Cardiac fibroblast (primary cell): ENCODE data around the gene TWIST2.

Source experiments
- DNase-seq, 2 donors: peaks; one replicate each; pipeline versions ENCODE4 v3.0.0 to v3.0.0-alpha.2; 2010; ENCODE audit warnings: low read depth in 2 of 2
- H3K4me3 ChIP-seq, 2 donors: replicated peaks in 1 of 2; 1 replicate in 1 of 2; 2 replicates in 1 of 2; pipeline ENCODE4 v1.5.1; 2011; ENCODE audit warnings: low read depth in 2 of 2, low read length in 2 of 2, mild to moderate bottlenecking in 2 of 2, moderate library complexity in 1 of 2
- CTCF ChIP-seq: IDR thresholded peaks from one replicate; pipeline ENCODE4 v1.5.1; 2011; ENCODE audit warnings: low read depth, mild to moderate bottlenecking, low read length, inconsistent platforms

TWIST2 gene

GRCh38 chr2:238887616-238888015 lies 39.7 kb downstream of the TWIST2 start:
- no peak overlapping the region for H3K4me3 ChIP-seq
- no peak for TF ChIP-seq CTCF
- no peak for DNase-seq

GRCh38 chr2:238888781-238889180 lies 40.9 kb downstream of the TWIST2 start:
- TF ChIP-seq CTCF, result no peak
- no peak for DNase-seq
- no peak overlapping the region for H3K4me3 ChIP-seq

GRCh38 chr2:238890131-238890530 lies 42.2 kb downstream of the TWIST2 start:
- no peak for TF ChIP-seq CTCF
- DNase-seq, result no peak
- H3K4me3 ChIP-seq, result no peak overlapping the region

GRCh38 chr2:238890618-238891456 lies 43.0 kb downstream of the TWIST2 start:
- no peak for TF ChIP-seq CTCF
- H3K4me3 ChIP-seq, result no peak overlapping the region
- no peak for DNase-seq

- H3K4me3 ChIP-seq, result no peak overlapping the region
- TF ChIP-seq CTCF, result no peak
- DNase-seq, result no peak
Measured at GRCh38 chr2:238891457-238892203, 43.7 kb downstream of the TWIST2 start.

GRCh38 chr2:238892204-238892500 lies 44.3 kb downstream of the TWIST2 start:
- no peak for DNase-seq
- H3K4me3 ChIP-seq, result no peak overlapping the region
- TF ChIP-seq CTCF, result no peak

GRCh38 chr2:238892796-238893195 lies 44.9 kb downstream of the TWIST2 start:
- no peak for DNase-seq
- TF ChIP-seq CTCF, result no peak

More at GRCh38 chr2:238892796-238893195, 44.9 kb downstream of the TWIST2 start:
- H3K4me3 ChIP-seq, result no peak overlapping the region
